H4 (cell line): ENCODE measurements around the gene VSTM2A. TPM values are rescaled to one million over a fixed set of nuclear protein-coding genes. Genes with fewer than 3 reads are reported as not detected.
"Not testable (repeated sequence)": the region's sequence is repeated elsewhere in the genome, so short reads cannot be mapped to it uniquely, and the experiment has no call there.

ENCODE experiments used
- DNase-seq: peaks from one replicate; pipeline ENCODE4 v3.0.0-alpha.2; 2015; ENCODE audit warnings: low spot score
- total RNA-seq: library from RNA; depleted of rRNA; stranded (reverse); fragments of >200 nt; shearing (Covaris generic); gene quantifications from 2 replicates; pipeline ENCODE4 v1.2.3, GENCODE V29; 2014; rRNA removed

Gene VSTM2A, protein sequence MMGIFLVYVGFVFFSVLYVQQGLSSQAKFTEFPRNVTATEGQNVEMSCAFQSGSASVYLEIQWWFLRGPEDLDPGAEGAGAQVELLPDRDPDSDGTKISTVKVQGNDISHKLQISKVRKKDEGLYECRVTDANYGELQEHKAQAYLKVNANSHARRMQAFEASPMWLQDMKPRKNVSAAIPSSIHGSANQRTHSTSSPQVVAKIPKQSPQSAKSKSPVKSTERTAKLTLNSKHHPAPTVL
- total RNA-seq, result 0.14 TPM in 1 of 2 replicates, not detected in the other

DNA sequence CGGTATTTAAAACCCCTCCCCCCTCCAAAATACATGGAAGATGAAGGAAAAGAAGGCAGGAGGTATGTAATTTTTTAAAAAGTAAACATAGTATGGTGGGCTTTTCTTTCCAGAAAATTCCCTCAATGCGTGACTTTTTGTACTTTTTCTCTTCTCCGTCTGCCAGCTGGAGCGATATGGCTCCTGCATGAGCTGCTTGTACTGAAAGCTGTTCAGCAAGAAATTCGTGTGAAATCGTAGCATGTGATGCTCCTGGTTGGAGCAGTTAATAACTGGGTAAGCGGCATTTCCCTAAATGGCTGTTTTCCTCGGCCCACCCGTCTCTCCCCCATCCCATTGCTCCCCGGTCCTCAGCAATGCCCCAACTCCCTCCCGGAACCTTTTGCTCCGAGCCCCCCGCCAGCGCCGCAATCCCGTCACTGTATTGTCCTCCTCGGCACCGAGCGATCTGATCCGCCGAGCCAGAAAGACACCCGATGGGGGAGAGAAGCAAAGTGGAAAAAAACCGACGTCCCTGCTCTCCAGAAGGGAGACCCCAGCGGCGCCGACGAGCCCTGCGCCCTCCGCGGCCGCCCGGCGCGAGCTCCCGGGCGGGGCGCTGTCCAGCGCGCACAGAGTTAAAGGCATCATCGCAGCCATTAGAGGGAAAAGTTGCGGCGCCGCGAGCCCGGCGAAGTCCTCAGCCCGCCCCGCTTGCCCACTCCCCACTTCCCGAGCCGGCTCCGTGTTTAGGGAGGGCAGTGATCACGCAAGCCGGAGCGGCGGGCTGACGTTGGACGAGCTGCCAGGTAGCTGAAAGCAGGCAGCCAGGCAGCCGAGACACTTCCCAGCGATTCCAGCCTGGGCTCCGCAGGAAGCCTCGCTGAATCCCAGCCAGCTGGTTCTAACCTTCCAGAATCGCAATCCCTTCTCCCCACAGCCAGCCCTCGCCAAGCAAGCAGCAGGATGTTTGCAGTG is at the start of gene VSTM2A:
TSS of gene VSTM2A (plus strand) at position 707 of the 957 bp plus-strand sequence. CDS start 356 bp downstream, outside the sequence.
- no peak for DNase-seq

DNA sequence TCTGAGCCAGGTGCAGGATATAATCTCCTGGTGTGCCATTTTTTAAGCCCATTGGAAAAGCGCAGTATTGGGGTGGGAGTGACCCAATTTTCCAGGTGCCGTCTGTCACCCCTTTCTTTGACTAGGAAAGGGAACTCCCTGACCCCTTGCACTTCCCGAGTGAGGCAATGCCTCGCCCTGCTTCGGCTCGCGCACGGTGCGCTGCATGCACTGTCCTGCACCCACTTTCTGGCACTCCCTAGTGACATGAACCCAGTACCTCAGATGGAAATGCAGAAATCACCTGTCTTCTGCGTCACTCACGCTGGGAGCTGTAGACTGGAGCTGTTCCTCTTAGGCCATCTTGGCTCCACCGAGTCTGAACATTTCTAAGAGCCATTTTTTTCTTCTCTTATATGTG is 37.6 kb upstream of the VSTM2A start:
- DNase-seq, result not testable (repeated sequence)

DNA sequence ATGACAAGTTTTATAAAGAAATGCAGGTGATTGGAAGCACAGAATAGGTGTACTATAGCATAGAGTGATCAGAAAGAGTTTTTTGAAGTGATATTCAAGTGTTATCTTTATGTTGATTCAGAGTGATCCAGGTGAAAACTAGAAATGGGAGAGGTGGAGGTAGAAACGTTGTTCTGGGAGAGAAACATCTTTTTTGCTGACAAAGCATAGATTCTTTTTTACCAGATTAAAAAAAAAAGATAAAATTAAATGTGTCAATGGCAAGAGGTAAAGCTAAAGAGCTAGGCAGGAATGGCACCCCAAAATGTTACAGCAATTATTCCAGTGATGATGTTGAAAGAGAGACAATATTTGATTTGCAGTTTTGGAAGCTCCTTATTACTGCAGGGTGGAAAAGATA is 12.6 kb upstream of the VSTM2A start:
- DNase-seq, result no peak

DNA sequence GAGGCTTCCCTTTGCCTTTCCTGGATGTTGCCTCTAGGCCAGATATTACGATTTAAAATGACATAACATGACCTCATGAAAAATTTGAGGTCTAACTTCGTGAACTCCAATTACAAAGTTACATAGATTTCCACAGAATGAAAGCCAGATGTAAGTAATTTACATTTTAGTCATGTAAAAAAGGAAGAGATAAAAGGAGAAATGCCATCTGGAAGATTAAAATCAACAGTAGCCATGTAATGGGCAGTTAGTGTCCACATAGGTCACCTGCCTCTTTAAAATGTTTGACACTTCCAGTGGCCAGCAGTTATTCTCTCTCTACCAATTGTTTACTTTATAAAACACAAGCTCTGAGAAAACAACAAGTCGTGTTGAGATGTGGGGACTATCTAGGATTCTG is 4.1 kb upstream of the VSTM2A start:
- no peak for DNase-seq

DNA sequence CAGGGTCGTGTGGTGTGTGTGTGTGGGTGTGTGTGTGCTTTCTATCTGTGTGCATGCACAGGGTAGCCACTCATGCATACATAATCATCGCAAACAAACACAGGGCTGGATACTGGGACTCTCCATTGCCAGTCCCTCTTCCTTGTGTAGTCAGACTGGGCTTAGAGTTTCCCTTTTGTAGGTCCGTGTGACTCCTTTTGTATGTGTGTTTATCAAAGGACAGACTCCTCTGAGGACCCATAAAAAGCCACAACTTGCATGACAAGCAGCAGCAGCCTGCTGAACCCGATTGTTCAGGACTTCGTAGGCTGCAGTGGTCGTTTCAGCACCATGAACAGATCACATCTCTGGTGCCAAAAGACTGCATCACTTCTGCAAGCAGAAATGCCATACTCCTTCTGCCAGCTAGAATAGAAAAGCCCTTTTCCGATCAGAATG is 895 bp downstream of the VSTM2A start:
- DNase-seq, result peak; percentile 52

DNA sequence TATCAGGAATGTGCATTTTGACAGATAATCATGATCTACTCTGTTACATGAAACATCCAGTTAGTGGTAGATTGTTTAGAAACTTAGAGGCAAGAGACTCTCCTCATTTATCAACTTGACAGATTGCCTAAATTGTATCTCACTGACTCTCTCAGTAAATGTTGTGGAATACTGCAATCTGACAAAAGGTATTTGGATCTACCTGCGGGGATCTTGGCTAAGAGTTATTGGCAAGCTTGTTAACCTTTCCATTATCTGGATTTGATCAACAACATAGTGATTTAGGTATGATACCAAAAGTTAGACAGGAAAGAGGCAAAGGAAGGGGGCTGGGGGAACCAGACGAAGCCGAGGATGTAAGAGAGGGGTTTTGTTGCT is 2.0 kb downstream of the VSTM2A start:
- no peak for DNase-seq

DNA sequence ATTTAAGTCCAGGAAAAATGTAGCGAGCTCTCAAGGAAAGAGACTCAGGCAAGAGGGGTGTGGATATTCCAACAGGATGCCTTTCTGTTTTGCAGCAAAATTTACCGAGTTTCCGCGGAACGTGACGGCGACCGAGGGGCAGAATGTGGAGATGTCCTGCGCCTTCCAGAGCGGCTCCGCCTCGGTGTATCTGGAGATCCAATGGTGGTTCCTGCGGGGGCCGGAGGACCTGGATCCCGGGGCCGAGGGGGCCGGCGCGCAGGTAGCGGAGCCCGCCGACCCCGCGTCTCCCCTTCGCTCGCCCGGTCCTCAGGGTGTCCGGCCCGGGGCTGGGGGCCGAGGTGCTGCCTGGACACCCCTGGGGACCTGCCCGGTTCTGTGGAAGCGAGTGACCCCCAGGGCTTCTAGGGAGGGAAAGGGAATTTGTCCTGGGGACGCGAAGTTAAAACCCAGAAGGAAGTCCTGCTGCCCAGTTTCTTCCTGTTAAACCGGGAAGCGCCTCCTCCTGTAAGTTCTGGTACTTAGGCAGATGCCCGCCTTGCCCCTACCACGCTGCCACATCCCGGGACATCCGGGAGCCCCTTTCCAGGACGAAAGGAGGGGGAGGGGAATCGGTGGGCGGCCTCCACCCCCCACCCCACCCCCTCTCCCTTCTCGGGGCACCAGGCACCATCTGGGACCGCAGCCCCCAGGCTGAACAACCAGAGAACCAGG is 2.5 kb downstream of the VSTM2A start:
- DNase-seq, result no peak

DNA sequence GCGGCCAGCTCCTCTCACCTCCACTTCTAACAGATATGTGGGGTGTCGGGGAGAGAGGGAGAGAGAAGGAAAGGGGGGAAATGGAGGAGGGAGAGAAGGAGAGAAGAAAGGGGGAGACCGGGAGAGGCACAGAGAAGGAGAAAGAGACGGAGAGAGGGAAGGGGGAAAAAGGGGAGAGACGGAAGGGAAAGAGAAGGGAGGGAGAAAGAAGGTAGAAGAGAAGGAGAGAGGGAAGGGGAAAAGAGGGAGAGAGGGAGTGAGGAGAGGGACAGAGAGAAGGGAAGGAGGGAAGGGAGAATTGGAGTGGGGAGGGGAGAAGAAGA is 3.0 kb downstream of the VSTM2A start:
- no peak for DNase-seq

DNA sequence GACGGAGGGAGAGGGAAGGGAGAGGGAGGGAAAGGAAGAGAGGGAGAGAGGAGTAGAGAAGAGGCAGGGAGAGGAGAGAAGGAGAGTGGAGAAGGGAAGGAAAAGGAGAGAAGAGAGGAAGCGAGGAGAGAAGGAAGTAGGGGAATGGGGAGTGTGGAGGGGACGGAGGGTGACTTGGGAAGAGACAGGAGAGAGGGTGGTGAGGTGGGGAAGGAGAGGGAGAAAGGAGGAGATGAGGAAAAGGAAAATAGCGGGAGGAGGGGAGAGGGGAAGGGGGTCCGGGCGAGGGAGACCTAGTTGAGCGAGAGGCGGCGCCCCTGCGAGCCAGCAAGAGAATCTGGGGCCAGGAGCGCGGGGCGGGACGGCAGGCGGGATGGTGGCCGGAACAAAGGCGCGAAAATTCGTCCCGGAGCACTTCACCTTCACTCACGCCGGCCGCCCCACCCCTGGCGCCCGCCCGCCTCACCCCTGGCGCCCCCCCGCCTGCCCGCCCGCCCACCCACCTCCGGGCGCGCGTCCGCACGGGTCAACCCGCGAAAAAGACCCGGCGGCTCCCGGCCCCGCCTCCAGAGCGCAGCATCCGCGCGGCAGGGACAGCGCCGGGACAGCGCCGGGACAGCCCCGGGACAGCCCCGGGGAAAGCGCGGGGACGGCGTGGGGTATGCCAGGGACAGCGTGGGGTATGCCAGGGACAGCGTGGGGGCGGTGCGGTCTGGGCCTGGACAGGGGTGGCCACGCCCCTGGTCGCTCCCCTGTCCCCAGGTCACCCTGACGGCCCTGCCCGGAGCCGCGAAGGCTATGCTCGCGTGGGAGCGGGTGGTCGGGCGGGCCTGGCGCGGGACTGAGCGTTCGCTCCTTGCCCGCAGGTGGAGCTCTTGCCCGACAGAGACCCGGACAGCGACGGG is 4.2 kb downstream of the VSTM2A start:
- DNase-seq, result no peak

DNA sequence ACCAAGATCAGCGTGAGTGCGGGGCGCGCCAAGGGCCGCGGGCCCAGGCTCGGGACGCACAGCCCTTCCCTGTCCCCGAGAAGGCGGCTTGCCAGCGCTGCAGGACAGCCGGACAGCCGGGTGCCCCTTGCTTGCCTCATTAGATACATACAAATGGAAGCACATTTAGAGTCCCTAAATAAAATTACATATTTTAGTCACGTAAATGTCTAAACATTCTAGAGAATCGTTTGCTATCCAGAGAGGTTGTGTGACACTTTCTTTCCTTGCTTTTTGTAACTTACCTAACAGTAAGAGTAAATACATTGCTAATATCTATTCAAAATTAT is 4.8 kb downstream of the VSTM2A start:
- DNase-seq, result no peak

DNA sequence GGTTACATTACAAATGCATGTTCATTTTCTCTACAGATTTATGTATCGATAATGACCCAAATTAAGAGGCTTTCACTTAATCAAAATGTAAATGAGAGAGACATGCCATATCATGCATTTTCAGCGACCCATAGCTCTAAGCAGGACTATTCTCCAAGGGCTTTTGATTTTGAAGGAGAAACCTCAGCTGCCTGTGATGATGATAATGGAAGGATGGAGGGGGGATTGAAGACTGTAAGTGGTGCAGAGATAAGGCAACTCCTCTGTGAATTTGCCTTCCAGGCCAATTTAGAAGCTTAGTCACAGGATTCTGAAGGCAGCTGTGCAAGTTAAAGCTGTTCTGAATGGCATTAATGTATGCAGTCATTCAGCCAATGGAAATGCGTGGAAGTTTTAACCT is 8.3 kb downstream of the VSTM2A start:
- no peak for DNase-seq

DNA sequence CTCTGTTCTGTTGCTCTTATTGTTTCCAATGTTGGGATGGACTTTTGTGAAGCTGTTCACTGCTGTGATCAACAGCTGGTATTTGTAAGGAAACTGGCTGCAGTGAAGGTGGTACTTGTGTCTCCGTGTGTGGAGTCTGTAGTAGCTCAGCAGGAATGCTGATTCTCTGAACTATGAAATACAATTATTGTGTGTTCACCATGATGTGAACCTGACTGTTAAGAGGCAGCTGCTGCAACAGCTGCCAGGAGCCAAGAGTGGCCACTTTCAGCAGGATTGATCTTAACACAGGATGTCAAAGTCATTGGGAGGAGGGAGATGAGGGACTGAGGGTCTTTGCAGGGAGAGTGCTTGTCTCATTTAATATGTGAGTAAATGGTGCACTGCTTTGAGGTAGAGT is 13.9 kb downstream of the VSTM2A start:
- no peak for DNase-seq

DNA sequence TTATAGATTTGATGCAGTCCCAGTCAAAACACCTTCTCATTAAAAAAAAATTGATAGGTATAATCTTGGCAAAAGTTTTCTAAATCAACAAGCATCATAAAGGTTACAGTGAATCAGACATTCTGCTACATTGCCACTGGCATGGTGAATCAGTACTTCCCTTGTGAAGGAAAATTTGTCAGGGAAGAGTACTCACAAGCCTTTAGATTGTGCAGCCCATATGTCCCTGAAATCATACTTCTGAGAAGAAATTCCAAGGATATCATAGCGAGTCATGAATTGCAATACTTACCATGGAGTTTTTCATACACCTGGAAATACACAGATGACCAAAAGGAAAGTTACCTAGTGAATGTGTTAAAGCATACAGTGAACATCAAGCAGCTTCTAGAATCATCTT is 17.2 kb downstream of the VSTM2A start:
- DNase-seq, result no peak

DNA sequence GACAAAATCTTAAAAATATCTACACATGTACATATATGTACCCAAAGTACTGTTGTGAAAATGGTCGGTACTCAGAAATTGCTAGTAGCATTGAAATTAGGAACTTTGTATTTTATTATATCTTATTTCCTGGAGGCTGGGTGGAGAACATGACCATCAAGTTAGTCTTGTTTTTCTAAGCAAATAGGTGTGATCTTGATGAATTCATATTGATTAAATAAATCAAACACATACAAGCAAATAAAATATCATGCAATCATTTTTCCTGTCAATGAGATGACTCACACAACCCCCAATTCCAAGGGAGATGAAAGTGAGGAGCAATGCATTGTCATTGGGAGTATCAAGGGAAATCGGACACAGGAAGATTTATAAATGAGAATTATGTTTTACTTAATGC is 18.0 kb downstream of the VSTM2A start:
- no peak for DNase-seq

DNA sequence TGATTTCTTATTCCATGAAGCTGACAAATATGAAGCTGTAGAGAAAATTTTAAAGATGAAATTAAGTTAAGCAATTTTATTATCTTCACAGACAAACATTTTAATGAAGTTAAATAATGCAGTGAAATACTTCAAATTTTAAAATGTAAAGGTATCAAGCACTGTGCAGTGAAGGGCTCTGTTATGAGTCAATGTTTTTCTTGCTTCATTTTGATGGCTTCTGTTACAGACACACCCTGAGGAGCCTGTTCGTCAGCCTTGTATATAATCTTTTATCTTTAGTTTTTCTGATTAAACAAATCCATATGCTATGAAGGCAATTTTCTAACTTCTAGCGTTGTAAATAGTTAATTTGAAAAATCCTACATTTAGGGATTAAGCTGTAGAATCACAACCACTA is 18.5 kb downstream of the VSTM2A start:
- DNase-seq, result no peak

DNA sequence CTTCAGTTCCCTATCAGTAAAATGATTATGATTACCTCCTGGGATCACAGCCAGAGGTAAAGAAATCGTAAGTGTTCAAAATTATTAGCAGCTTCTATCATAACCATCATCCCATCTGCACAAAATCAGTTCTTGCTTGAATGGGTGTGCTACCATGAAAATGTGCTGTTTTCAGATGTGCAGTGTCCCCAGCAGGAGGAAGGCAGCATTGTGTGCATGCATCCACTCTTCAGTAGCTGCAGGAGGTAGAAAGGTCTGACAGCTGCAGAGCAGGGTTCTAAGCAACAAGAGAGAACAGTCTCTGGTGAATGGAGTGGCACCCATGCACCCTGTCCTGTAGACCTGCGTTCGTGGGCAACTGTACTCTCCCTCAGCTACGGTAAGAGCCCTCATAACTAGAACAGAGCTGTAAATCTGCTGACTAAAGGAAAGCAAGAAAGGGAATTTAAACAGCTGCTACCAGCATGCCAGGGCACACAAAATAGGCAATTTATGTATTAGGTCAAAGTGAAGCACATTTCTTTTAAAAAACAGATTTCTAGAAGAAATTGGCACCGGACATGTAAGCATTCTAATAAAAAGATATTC is 21.2 kb downstream of the VSTM2A start:
- DNase-seq, result no peak

DNA sequence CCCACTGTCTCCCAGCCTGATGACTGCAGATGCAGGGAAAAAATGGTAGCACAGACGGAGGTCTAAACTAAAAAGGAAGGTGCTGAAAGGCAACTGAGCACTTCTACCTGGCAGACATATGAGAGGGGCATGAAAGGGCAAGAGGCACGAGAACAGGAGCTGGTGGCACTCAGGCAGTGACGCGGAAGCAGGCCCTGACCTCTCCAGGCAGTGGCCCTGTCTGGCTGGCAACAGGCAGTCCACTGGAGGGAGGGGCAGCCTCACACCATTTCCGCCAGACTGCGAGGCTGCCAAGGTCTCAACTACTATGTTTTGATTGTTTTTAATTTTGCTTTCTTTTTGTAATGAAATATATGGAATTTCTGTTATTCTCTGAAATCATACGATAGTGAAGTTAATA is 23.3 kb downstream of the VSTM2A start:
- DNase-seq, result no peak

DNA sequence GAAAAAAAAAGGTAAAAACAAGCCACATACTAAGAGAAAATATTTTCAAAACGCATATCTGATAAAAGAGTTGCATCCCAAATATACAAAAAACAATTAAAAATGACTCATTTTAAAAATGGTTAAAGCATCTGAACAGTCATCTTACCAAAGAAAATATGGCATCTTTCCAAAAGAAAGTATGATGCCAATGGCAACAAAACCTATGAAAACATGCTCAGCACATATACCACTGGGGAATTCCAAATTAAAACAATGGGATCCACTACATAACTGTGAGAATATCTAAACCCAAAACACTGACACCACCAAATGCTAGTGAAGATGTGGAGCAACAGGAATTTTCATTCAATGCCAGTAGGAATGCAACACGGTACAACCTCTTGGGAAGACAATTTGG is 39.3 kb downstream of the VSTM2A start:
- DNase-seq, result no peak

DNA sequence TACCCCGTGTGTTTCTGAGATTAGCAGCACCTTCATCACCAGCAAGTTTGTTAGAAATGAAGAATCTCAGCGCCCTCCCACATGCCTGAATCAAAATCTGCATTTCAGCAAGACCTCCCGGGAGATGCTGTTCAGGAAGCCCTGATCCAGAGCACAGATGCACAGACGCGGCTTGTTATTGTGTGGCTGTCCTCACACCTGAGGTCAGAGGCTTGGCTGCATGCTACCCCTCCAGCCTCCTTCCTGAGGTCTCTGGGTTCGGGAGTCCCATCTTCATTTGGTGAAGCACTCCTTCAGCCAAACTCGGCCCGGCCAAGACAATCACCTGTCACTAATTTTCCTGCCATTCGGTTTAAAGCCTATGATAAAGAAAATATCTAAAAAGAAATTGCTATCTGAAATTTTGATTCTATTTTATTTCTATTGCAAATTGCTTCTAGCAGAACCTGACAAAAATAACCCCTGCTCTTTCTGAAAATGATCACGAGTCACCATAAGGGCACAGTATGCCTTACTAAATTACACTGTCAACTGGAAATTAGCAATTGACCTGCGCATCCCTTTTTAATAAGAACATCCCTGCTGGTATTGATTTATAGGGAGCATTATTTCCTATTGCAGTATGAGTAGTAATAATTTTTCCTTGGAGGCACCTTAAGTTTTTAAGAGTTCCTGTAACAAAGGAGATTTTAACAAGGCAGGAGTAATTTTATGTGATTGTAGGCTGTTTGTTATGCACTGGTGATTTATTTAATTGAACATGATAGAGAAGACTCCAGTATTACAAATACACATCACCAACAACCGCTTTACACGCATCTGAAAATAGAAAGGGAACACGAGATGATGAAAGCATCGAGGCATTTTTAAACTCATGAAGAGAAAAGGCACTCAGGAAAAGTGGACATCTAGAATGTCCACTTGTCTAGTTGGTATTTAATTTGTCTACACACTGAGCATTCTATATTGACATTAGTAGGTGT is 49.5 kb downstream of the VSTM2A start:
- no peak for DNase-seq

DNA sequence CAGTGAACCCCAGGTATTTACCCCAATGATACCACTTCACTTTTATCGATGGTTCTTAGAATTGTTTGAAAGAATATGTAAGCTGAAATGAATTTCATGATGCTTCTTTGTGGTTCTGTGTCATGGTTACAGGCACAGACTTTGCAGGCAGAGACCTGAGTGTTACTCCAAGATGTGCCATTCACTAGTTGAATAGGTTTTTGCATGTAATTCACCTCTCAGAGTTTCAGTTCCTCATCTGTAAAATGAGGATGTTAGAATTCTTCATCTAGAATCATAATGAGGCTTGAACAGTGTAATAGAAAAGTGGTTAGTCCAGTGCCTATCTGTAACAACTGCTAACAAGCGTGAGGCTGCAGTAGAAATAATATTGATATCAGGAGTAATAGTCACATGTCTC is 54.6 kb downstream of the VSTM2A start:
- DNase-seq, result no peak
